ENCODE results near the gene PPP2R5D. TPM values are rescaled to one million over a fixed set of nuclear protein-coding genes. Genes with fewer than 3 reads are reported as not detected.

PPP2R5D gene
- total and polyA plus RNA-seq, 9 of the 15 experiments (the other 6 are each of a cell fraction or from before 2014, with no cell fraction given): 1.3 to 96.1 (median 38.4) TPM

GRCh38 chr6:42970871-42971612 lies 13.3 kb upstream of the PPP2R5D start (continued):
- no peak for TF ChIP-seq HDAC1 (IDR thresholded peaks at IDR 0.05)
- TF ChIP-seq ZBTB11 (CRISPR knock-in tag; IDR thresholded peaks at IDR 0.05): peak in 1 of 3 experiments; percentile 51; a peak in 2 of 6 replicates
- TF ChIP-seq SP1 (CRISPR knock-in tag; IDR thresholded peaks at IDR 0.05): 0 out of 2 replicates have a peak, but pooled peaks have one; percentile 36
- TF ChIP-seq ZFX (CRISPR knock-in tag; IDR thresholded peaks at IDR 0.05): 0 out of 2 replicates have a peak, but pooled peaks have one; percentile 25
- no peak for TF ChIP-seq TBL1XR1 (IDR thresholded peaks at IDR 0.05; ENCODE audit: low read length in 2 of 2)
- peak in 1 of 2 experiments; percentile 18; a peak in 1 of 4 replicates for TF ChIP-seq FOXK2 (conservative IDR thresholded peaks at IDR 0.05 in 1 of 2, IDR thresholded peaks at IDR 0.05 in 1 of 2; ENCODE audit: low read depth in 2 of 2)
- peak; percentile 82 for TF ChIP-seq SMARCB1 (IDR thresholded peaks at IDR 0.05; ENCODE audit: insufficient read length, low read depth)
- no peak for TF ChIP-seq HES1 (IDR thresholded peaks at IDR 0.05; ENCODE audit: low read depth)
- TF ChIP-seq SMAD2 (IDR thresholded peaks at IDR 0.05; ENCODE audit: low read depth, low read length): no peak
- no peak for TF ChIP-seq GTF2B (IDR thresholded peaks at IDR 0.05; ENCODE audit: extremely low read depth, insufficient read length)
- no peak for TF ChIP-seq SREBF1 (IDR thresholded peaks at IDR 0.05; ENCODE audit: borderline replicate concordance, low read depth, low read length)
- peak; percentile 16 for TF ChIP-seq E2F8 (IDR thresholded peaks at IDR 0.05; ENCODE audit: low read depth, partially characterized antibody)
- no peak for TF ChIP-seq CHD2 (IDR thresholded peaks at IDR 0.05; ENCODE audit: low read depth, low read length)
- TF ChIP-seq NFATC3 (IDR thresholded peaks at IDR 0.05): peak; percentile 82; the same call in 1 of the 2 replicates
- TF ChIP-seq SNIP1 (IDR thresholded peaks at IDR 0.05; ENCODE audit: low read depth): no peak
- TF ChIP-seq MAFF (IDR thresholded peaks at IDR 0.05; ENCODE audit: low read length): peak; percentile 86
- TF ChIP-seq HOXB6 (CRISPR knock-in tag; IDR thresholded peaks at IDR 0.05; ENCODE audit: borderline replicate concordance): no peak
- peak; percentile 77; the same call in 1 of the 2 replicates for TF ChIP-seq HDAC2 (IDR thresholded peaks at IDR 0.05)
- TF ChIP-seq TEAD4 (IDR thresholded peaks at IDR 0.05; ENCODE audit: low read length): no peak
- TF ChIP-seq TEAD4 (CRISPR knock-in tag; IDR thresholded peaks at IDR 0.05; ENCODE audit: borderline replicate concordance): no peak
- no peak for TF ChIP-seq DIDO1 (tag; IDR thresholded peaks at IDR 0.05; ENCODE audit: low read depth)

Data from K562 (cell line).